Measurements from ENCODE around the gene SETD2.

GRCh38 chr3:46993986-46994385 lies 169.9 kb downstream of the SETD2 start:
- TF ChIP-seq POLR2A (IDR thresholded peaks at IDR 0.05; ENCODE audit: low read depth, low read length), result no peak
- TF ChIP-seq POLR2AphosphoS5 (IDR thresholded peaks at IDR 0.05; ENCODE audit: low read depth, low read length), result no peak
- TF ChIP-seq TAF1 (IDR thresholded peaks at IDR 0.05; ENCODE audit: borderline replicate concordance, low read depth, low read length), result no peak

All from GM12892 (cell line).